Right forelimb (tissue), 1 donor: ENCODE data around the gene NOL4L.

ENCODE experiments used
- DNase-seq: peaks from one replicate; pipeline ENCODE4 v3.0.0-alpha.2; 2018

Gene NOL4L

DNA sequence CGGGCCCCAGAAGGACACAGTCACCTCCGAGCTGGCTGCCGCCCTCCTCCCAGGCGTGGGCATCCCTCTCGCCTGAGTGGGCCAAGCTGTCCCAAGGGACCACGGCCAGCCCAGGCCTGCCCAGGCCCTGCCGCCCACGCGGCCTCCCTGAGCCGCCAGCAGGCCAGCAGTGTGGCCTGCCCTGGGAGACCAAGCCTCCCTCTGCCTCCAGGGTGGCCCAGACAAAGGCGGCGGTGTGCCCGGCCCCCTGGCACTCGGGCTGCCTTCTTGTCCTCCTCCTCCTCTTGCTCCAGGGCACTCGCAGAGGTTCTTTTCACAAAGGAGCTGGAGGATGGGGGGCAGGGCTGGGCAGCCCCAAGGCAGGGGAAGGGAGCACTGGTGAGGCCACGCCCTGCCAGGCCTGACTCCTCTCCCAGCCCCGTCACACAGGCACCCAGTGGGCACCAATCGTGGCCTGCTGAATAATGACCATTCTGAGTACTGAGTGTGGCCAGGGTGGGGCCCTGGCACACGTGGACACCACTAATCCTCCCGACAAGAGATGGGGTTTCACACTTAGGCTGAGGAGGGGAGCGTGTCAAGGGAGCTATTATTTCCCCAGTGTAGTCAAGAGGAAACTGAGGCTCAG lies 25.3 kb downstream of the NOL4L start:
- DNase-seq = no peak

DNA sequence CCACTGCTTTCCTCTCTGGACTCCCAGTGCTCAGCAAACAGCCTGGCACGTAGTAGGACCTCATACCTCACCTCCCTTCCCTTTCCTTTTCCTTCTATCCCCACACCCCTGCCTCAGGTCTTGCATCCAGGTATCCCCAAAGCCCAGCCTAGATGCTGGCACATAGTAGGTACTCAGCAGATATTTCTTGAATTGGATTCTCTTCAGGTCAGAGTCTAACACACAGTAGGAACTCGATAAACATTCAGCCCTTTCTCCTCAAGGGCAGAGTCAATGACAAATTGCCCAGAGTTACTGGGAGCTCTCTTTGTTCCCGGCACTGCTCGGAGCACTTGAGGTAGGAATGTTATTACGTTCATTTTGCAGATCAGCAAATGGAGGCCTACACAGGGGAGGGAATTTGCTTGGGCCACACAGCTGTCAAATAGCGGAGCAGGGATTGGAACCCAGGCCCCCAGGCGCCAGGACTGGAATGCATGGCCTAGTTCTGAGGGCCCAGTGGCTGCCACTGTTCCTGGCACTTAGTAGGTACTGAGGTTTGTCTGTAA lies 25.9 kb downstream of the NOL4L start:
- no peak for DNase-seq

DNA sequence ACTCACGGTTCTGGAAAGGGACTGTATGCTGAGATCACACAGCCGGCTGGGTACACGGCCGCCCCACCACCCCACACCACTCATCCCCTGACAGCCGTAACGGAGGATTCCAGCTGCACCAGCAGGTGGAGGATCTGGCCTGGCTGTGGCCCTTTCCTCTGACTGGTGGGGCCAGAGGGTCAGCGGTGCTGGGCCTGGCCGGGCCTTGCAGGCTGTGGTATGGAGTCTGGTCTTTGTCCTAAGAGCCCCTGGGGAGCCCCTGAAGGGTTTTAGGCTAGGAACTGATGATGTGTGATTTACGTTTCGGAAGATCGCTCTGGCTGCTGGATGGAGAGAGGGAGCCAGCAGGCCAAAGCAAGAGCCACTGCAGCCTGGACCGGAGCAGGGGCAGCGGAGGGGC lies 26.6 kb downstream of the NOL4L start:
- no peak for DNase-seq

DNA sequence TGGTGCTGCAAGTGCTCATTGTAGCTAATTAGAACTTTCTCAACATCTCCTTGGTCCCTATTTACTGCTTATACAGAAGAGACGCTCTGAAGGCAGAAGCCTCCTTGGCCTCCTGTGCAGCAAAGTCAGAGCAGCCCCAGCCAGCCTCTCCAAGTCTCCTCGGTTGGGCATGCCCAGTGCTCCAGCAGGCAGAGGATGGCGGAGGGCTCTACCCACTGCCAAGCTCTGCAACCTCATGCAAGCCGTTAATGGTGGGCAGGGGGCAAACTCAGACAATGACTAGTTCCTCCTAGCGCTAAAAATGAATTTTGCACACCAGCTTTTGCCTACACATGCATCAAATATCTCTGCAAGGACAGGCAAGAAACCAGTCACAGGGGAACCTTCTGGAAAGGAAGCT lies 27.8 kb downstream of the NOL4L start:
- no peak for DNase-seq

DNA sequence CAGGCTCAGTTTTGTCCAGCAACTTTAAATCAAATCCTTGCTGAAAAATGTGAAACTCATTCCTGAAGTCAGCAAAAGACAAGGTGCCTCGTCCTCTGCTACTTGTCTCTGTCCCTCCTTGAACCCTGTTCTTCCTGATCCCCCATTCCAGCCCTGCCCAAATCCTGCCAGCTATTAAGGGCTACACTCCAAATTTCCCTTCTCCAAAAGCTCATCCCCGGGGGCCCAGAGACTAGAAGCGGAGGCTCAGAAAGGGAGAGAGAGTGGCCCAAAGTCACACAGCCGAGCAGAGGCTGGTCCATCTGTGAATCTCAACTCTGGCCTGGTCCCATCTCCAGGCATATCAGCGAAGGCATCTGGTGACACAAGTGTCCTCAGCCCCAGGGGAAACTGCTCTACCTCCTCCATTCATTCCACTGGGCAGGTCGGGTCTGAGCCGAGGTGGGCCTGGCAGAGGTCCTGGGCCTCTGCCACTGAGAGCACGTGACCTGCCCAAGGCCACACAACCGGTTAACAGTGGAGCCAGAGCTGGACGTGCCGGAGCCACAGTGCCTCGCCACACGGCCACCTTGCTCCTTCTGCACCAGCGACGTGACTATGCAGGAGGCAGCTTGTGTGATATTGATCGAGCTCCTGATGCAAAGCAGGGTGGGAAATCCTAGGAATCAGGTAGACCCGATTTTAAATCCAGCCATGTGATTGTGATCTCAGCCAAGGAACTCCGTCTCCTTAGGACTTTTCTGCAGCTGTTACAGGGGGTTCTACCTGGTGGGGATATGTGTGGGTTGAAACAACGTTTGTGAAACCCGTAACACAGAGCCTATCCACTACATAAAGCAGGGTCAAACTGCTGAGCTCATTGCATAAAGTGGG lies 28.6 kb downstream of the NOL4L start:
- DNase-seq = no peak

DNA sequence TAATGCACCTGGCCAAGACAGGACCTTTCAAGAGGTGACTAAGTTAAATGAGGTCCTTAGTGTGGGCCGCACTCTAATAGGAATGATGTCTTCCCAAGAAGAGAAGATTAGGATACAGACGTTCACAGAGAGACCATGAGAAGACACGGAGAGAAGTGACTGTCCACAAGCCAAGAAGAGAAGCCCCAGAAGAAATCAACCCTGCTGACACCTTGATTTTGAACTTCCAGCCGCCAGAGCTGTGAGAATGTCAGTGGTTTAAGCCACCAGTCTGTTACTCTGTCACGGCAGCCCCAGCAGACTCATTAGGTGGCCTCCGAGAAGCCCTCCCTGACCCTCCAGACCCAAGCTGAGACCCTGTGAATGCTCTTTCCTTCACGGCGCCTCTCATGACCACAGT lies 29.5 kb downstream of the NOL4L start:
- DNase-seq = no peak

DNA sequence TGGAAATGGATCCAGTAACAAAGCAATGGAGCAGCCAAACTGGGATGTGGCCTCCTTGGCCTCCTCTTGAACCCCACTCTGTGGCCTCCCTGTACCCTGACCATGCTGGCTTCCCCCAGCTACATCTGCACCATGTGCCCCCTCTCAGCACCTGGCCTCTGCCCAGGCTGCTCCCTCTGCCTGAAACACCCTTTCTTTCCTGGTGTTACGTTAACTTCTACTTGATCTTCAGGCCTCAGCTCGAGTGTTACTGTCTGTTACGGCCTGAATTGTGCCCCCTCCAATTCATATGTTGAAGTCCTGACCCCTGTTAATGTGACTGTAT lies 30.2 kb downstream of the NOL4L start:
- DNase-seq = no peak

DNA sequence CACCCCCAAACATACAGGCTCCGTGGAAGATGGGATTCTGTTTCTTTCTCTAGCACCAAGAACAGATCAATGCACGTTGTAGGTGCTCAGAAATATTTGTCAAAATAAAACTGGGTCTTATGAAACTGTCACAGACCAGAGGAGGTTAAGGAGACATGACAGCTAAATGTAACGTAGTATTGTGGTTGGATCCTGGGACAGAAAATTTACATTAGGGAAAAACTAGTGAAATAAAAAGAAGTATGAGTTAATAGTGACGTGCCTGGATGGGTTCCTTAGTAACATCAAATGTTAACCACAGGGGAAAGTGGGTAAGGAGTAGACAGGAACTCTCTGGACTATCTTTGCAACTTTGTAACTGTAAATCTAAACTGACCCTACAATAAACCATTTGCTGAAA lies 31.5 kb downstream of the NOL4L start:
- DNase-seq = no peak

DNA sequence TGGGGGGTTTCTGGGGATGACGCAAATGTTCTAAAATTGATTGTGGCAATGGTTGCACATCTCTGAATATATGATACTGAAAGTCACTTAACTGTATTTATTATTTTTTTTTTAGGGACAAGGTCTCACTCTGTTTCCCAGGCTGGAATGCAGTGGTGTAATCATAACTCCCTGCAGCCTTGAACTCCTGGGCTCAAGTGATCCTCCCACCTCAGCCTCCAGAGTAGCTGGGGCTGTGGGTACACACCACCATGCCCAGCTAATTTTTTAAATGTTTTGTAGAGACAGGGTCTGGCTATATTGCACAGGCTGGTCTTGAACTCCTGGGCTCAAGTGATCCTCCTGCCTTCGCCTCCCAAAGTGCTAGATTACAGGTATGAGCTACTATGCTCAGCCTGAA lies 33.4 kb downstream of the NOL4L start:
- DNase-seq = no peak

DNA sequence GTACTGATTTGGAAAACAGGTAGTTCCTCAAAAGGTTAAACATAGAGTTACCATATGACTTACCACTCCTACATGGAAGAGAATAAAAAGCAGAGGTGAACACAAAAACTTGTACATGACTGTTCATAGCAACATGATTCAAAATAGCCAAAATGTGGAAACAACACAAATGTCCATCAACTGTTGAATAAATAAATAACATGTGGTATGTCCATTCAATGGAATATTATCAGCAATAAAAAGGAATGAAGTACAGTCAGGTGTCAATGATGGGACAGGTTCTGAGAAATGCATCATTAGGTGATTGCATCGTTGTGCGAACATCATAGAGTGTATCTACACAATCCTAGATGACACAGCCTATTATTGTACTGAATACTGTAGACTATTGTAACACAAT lies 35.3 kb downstream of the NOL4L start:
- no peak for DNase-seq

DNA sequence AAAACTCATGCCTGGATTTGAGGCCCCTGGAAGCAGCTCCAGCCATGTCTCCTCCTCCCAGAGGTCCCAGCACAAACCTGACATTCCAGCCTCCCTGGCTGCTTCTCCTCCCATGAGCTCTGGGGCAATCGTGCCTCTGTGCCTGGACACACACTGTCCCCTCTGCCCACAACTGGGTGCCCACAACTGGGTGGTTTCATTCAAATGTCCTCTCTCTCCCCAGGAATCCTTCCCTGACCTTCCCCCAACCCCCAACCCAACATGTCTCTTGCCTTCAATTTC lies 37.4 kb downstream of the NOL4L start:
- no peak for DNase-seq

DNA sequence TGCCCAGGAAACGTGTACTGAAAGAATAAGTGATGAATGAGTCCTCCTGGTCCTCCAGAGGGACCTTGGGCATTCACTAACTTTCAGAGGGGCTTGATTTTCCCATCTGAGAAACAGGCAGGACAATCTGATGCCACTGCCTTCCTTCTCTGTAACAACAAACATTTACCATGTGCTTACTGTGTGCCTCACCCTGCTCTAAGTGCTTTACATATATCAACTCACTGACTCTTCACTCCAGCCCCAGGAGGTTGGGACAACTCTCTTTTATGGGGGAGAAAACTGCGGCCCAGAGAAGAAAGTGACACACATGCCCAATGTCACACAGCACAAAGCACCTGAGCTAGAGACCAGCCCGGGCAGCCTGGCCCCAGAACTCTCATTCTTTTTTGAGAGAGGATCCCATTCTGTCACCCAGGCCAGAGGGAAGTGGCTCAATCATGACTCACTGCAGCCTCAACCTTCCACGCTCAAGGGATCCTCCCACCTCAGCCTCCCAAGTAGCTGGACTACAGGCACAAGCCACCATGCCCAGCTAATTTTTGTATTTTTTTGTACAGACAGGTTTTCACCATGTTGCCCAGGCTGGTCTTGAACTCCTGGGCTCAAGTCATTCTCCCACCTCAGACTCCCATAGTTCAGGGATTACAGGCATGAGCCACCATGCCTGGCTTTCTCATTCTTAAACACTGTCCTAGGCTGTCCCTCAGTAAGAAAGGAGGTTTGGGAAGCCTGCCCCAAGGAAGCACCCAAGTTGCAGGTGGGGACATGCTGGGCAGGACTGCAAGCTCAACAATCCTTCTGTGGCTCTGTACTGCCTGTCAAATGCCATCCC lies 38.0 kb downstream of the NOL4L start:
- no peak for DNase-seq

DNA sequence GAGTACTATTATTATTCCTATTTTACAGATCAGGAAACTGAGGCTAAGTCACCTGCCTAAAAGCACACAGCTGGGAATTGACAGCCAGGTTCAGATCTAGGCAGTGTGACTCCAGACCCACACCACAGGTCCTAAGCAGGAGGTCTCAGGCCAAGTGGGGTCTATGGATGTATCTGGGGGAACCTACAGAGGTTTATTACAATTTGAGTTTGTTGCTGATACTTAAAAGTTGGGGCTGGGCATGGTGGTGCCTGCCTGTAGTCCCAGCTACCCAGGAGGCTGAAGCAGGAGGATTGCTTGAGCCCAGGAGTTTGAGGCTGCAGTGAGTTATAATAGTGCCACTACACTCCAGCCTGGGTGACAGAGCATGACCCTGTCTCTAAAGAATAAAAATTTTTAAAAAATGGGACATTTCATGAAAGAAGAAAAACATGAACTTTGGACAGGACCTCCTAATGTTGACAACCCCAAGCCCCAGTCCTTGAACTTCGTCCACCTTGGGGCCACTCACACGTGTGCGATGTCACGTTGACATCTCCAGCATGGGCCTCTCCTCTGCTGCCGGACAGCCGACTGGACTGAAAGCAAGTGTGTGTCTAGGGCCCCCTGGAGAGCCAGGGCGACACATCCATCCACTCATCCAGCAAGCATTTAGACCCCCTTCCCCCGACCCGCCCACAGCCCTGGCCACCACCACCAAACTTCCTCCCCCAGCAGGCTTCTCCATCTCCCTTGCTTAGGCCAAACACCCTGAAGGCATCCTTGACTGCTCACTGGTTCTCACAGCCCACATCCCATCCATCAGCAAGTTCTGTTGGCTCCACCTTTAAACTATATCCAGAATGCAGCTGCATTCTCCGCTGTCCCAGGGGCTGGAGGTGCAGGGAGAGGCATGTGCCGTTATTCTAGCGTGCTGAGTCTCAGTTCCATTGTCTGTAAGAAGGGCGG lies 40.0 kb downstream of the NOL4L start:
- no peak for DNase-seq

DNA sequence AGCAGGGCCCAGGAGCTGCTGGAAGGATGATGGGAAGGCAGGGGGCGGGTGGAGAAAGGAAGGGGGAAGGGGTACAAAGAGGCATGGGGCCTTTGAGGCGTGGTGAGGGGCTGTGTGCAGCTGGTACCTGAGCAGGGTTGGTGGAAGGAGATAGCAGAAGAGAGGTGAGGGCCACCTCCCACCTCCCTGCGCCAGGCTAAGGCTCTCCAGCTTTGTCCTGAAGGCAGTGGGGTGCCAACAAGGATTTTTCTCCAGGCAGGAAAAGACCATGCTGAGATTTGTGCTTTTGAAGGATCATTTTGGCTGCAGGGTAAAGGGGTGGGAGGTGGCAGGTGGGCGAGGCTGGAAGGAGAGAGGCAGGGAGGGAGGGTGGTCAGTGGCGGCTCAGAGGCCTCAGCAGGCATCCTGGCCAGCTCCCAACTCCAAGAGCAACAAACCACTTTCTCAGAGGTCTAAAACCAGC lies 40.8 kb downstream of the NOL4L start:
- no peak for DNase-seq

DNA sequence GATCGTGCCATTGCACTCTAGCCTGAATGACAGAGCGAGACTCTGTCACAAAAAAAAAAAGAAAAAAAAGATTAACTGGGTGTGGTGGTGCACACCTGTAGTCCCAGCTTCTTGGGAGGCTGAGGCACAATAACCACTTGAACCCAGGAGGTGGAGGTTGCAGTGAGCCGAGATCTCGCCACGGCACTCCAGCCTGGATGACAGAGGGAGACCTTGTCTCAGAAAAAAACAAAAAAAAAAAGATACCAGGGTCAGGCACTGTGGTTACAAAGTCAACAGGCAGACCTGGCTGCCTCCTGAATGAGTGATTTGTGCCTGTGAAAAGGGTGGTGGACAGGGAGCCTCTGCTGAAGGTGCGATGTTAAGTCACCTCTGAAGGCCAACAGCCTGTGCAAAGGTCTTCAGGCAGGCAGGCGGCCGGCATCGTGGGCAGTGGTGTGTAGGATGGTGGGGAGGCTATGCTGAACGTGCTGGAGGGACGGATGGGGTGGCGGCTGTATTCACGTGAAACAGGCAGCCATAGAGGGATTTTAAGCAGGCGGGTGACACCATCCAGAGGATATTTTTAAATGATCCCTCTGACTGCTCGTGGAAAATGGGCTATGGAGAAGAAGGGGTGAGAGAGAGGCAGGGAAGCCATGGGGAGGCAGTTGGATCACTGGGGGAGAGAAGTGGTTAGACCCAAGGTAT lies 41.4 kb downstream of the NOL4L start:
- DNase-seq = no peak

DNA sequence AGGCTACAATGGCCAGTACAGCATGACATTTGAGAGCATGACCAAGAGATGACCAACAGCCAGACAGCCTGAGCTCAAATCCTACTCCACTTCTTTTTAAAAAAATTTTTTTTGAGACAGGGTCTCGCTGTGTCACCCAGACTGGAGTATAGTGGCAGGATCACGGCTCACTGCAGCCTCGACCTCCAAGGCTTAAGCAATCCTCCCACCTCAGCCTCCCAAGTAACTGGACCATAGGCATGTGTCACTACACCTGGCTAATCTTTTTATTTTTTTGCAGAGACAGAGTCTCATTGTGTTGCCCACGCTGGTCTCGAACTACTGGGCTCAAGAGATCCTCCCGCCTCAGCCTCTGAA lies 42.9 kb downstream of the NOL4L start:
- DNase-seq = no peak

DNA sequence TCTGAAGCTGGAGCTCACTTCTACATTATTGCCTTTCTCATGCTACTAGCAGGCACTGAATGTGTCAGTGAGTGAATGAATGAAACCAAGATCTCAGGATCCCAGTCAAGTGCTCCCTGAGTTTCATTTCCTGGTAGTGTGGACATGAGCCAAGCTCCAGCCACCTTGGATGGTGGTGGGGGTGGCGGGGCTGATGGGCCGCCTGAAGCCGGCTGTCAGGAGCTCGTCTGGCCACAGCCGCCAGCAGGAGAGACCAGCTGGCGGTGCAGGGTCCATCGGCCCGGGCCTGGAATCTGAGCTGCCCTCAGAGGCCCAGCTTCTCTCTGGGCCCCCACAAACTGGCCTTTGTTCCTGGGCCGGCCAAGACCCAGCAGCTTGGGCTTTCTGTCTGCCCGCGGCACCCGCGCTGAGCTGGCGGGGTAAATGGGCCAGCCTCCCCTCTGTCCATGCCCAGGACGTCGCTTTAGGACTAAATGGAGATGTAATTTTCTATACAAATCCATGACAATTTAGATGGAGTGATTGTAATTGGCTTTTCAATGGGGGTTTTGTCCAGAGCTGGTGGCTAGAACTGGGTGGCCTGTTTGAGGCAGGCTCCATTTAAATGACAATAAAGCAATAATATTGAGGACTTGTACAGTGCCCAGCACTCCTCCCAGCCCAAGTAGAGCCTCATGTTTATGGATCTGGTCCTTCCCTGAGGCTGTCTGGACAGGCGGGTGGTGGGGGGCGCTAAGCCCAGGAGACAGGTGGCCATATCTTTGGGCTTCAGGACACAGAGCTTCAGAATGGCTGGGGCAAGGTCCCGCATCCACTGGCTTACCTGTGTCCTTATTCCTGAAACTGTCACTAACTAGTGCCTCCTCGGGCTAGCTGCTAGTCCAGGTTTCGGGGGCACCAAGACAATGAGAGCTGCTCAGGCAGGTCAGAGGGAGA lies 43.5 kb downstream of the NOL4L start:
- peak; percentile 37 for DNase-seq

DNA sequence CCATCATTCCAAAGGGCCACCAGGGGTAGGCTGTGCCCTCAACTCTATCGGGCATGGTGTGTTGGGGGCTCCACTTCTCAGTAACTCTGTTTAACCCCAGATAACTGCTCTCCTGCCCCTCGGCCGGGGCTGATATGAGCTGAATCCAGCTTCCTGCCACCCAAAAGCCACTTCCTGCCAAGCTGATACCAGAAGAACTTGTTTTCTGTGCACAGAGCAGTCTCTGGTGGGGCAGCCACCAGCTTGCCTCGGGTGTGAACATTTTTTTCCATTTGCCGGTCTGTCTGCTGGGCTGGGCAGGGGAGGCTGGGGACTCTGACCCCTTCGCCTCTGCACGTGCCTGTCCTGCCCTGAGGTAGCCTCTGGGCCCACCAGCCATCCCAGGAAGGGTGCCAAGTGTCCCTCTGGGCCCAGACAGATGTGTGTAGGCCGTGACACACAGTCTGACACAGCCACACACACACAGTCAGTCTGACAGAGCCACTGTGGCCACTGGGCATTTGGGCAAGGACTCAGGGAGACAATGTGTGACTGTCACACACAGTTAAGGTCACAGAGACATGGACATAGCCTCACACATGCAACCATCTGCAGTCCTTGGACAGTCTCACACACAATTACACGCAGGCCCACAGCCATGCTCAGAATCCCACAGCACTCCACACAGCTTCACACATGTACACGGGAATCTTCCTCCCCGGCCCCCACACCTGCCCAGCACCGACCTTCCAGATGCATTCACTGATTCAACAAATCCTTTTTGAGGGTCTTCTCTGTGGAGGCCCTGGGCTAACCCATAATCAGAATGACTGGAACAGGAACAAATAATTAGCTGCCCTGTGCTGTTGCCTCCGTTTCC lies 45.1 kb downstream of the NOL4L start:
- DNase-seq = no peak

DNA sequence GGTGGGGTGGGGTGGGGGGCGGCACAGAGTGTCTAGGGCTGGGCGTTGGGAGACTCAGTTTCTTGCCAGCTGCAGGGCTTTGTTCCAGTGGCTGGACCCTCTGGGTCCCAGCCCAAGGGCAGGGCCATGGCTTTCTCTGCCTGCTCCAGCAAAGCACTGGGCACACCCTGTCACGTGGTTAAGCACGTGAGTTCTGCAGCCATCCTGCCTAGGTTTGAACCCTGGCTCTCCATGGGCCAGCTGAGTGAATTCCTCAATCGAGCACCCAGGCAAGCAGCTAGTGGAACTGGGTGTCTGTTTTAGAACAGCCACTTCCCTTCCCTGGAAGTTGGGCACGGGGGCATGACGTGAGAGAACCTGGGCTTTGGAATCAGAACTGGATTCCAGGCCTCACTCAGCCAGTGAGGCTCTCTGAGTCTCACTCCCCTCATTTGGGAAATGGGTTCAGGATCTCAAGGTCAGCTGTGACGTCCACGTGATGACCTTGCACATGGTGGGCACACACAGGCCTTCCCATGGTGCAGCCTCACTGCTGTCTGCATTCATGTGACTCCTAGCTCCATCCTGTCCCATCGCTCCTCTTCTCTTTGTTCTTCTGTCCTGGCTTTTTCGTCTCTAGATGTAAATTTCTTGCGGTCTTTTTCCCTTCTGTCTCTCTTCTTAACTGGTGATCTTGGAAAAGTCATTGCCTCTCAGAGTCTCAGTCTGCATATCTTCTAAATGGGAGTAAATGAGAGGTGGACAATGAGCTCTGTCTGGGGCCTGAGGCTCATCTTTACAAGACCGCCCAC lies 45.9 kb downstream of the NOL4L start:
- DNase-seq = peak; percentile 29
